HEK293T (cell line): ENCODE results near the gene ATG4A.
A peak's percentile ranks its signal among the peaks of the same experiment; 100 is the strongest.

Experiments used
- CTCF ChIA-PET: fragments of 350-600 bp; formaldehyde crosslinking; extraction: SDS; loops from one replicate; lab custom pipeline; 2021; ENCODE audit warnings: antibody characterized with exemption, inconsistent platforms; lab: Yijun Ruan, JAX
- POLR2A ChIA-PET: fragments of 350-600 bp; formaldehyde crosslinking; extraction: SDS; loops from one replicate; lab custom pipeline; 2020; ENCODE audit warnings: antibody characterized with exemption, inconsistent platforms; lab: Yijun Ruan, JAX
- DNase-seq: peaks from one replicate; pipeline ENCODE4 v3.0.0; 2012; ENCODE audit warnings: mixed read lengths; ENCODE audit errors: extremely low spot score
- ARNT ChIP-seq: fragments of 450-650 bp; IDR thresholded peaks from 2 replicates; pipeline ENCODE4 v1.6.1; 2017; ENCODE audit warnings: mild to moderate bottlenecking
- BHLHE40 ChIP-seq: fragments of 450-650 bp; IDR thresholded peaks from 2 replicates; pipeline ENCODE4 v1.6.1; 2016; ENCODE audit warnings: mild to moderate bottlenecking, moderate library complexity, borderline replicate concordance
- CTBP1 ChIP-seq: fragments of 450-650 bp; IDR thresholded peaks from 2 replicates; pipeline ENCODE4 v1.6.1; 2016; ENCODE audit warnings: borderline replicate concordance
- ELF4 ChIP-seq: fragments of 450-650 bp; IDR thresholded peaks from 2 replicates; pipeline ENCODE4 v1.6.1; 2017; ENCODE audit warnings: antibody characterized with exemption
- FOXA1 ChIP-seq: fragments of 450-650 bp; IDR thresholded peaks from 2 replicates; pipeline ENCODE4 v1.6.1; 2016; ENCODE audit warnings: mild to moderate bottlenecking
- FOXK2 ChIP-seq: fragments of 450-650 bp; IDR thresholded peaks from 2 replicates; pipeline ENCODE4 v1.6.1; 2016; ENCODE audit warnings: mild to moderate bottlenecking
- FOXM1 ChIP-seq: fragments of 450-650 bp; IDR thresholded peaks from 2 replicates; pipeline ENCODE4 v1.6.1; 2017; ENCODE audit warnings: mild to moderate bottlenecking, borderline replicate concordance
- HDGF ChIP-seq: fragments of 450-650 bp; IDR thresholded peaks from 2 replicates; pipeline ENCODE4 v1.6.1; 2017; ENCODE audit warnings: antibody characterized with exemption, borderline replicate concordance
- L3MBTL2 ChIP-seq: fragments of 450-650 bp; conservative IDR thresholded peaks from 2 replicates; pipeline ENCODE4 v1.6.1; 2016; ENCODE audit warnings: mild to moderate bottlenecking
- LEF1 ChIP-seq: fragments of 450-650 bp; IDR thresholded peaks from 2 replicates; pipeline ENCODE4 v1.6.1; 2017; ENCODE audit warnings: mild to moderate bottlenecking, borderline replicate concordance
- NFRKB ChIP-seq: fragments of 450-650 bp; IDR thresholded peaks from 2 replicates; pipeline ENCODE4 v1.6.1; 2016; ENCODE audit warnings: mild to moderate bottlenecking, moderate library complexity
- PKNOX1 ChIP-seq: fragments of 450-650 bp; IDR thresholded peaks from 2 replicates; pipeline ENCODE4 v1.6.1; 2016
- SP1 ChIP-seq: fragments of 450-650 bp; IDR thresholded peaks from 2 replicates; pipeline ENCODE4 v1.6.1; 2017
- SUZ12 ChIP-seq: fragments of 450-650 bp; IDR thresholded peaks from 2 replicates; pipeline ENCODE4 v1.6.1; 2016; ENCODE audit warnings: mild to moderate bottlenecking
- TARDBP ChIP-seq: fragments of 450-650 bp; IDR thresholded peaks from 2 replicates; pipeline ENCODE4 v1.6.1; 2016
- ZNF384 ChIP-seq: fragments of 450-650 bp; IDR thresholded peaks from 2 replicates; pipeline ENCODE4 v1.6.1; 2016

ATG4A gene

GRCh38 chrX:108081110-108081509 is 10.5 kb upstream of the ATG4A start:
- TF ChIP-seq ZNF384 (no peak), BHLHE40 (no peak), HDGF (no peak), TARDBP (no peak), SUZ12 (no peak), SP1 (no peak), PKNOX1 (no peak), ARNT (no peak), FOXA1 (no peak), ELF4 (no peak), L3MBTL2 (no peak), LEF1 (no peak), CTBP1 (no peak; the same call in 1 of the 2 replicates), FOXM1 (no peak), FOXK2 (no peak), NFRKB (no peak)
- no peak for DNase-seq
- CTCF ChIA-PET: no interaction called here
- POLR2A ChIA-PET: interaction anchor here (3.9 kb wide), 1 partner anchor 10 kb away, joined by 29 read pairs; the partner anchor contains the start of genes ATG4A and PSMD10

- TF ChIP-seq BHLHE40 (no peak), ZNF384 (no peak), SP1 (no peak), PKNOX1 (peak; percentile 79), LEF1 (no peak), HDGF (no peak), TARDBP (no peak), FOXA1 (no peak)
- ChIA-PET CTCF (no interaction called here), POLR2A (no interaction called here)
- no peak for DNase-seq
Measured at GRCh38 chrX:108087792-108088191, 3.8 kb upstream of the ATG4A start.

GRCh38 chrX:108088511-108088910 is 3.1 kb upstream of the ATG4A start:
- TF ChIP-seq HDGF (no peak), FOXA1 (no peak), ZNF384 (no peak), ELF4 (no peak), SP1 (no peak), NFRKB (no peak), FOXM1 (no peak), LEF1 (no peak), ARNT (no peak), SUZ12 (no peak), CTBP1 (no peak), L3MBTL2 (no peak), PKNOX1 (no peak), FOXK2 (no peak), BHLHE40 (no peak), TARDBP (no peak)
- ChIA-PET POLR2A (no interaction called here), CTCF (no interaction called here)
- DNase-seq: no peak

- no peak for DNase-seq
- 0 out of 2 replicates have a peak, but pooled peaks have one; percentile 10 for TF ChIP-seq L3MBTL2
- TF ChIP-seq ZNF384: no peak
- POLR2A ChIA-PET: interaction anchor here (0.9 to 1.8 kb wide), 7 partner anchors 9 to 151 kb away, joined by 3 to 29 read pairs (median 3); no protein-coding TSS in a partner anchor
- CTCF ChIA-PET: no interaction called here
Measured at GRCh38 chrX:108090491-108091263, 901 bp upstream of the ATG4A start.

- TF ChIP-seq CTBP1 (peak; percentile 45; the same call in 1 of the 2 replicates), HDGF (no peak), TARDBP (no peak), FOXK2 (no peak), SUZ12 (no peak), LEF1 (no peak), PKNOX1 (no peak), ELF4 (no peak)
- DNase-seq: peak; percentile 40
- CTCF ChIA-PET: interaction anchor here (0.7 kb wide), 1 partner anchor 31 kb away, joined by 3 read pairs; no protein-coding TSS in a partner anchor
- POLR2A ChIA-PET: interaction anchor here (0.9 to 1.8 kb wide), 7 partner anchors 10 to 152 kb away, joined by 3 to 29 read pairs (median 3); no protein-coding TSS in a partner anchor
Measured at GRCh38 chrX:108091878-108092291, 307 bp downstream of the ATG4A start.

- ChIA-PET CTCF (no interaction called here), POLR2A (no interaction called here)
- TF ChIP-seq FOXM1 (no peak), BHLHE40 (no peak), L3MBTL2 (no peak)
- no peak for DNase-seq
Measured at GRCh38 chrX:108097380-108097779, 5.8 kb downstream of the ATG4A start.
